Osteocyte (in vitro differentiated cells): ENCODE data around the gene FMNL3. TPM values are rescaled to one million over a fixed set of nuclear protein-coding genes. Genes with fewer than 3 reads are reported as not detected.
A peak's percentile ranks its signal among the peaks of the same experiment; 100 is the strongest.
"Not testable (repeated sequence)": the region's sequence is repeated elsewhere in the genome, so short reads cannot be mapped to it uniquely, and the experiment has no call there.

Experiments used
- DNase-seq: peaks from one replicate; pipeline ENCODE4 v3.0.0; 2021; ENCODE audit warnings: mixed read lengths; ENCODE audit not compliant: unreplicated experiment; ENCODE audit errors: extremely low spot score
- H3K27ac Mint-ChIP-seq: one replicate; pipeline ENCODE4 v1.8.0; 2021; ENCODE audit warnings: mild to moderate bottlenecking, mixed read lengths; ENCODE audit not compliant: unreplicated experiment
- H3K27me3 Mint-ChIP-seq: one replicate; pipeline ENCODE4 v1.8.0; 2021; ENCODE audit warnings: mixed read lengths; ENCODE audit not compliant: unreplicated experiment
- H3K36me3 Mint-ChIP-seq: one replicate; pipeline ENCODE4 v1.8.0; 2021; ENCODE audit warnings: mixed read lengths; ENCODE audit not compliant: unreplicated experiment
- H3K4me1 Mint-ChIP-seq: one replicate; pipeline ENCODE4 v1.8.0; 2021; ENCODE audit warnings: mixed read lengths; ENCODE audit not compliant: unreplicated experiment
- H3K4me3 Mint-ChIP-seq: one replicate; pipeline ENCODE4 v1.8.0; 2021; ENCODE audit warnings: mild to moderate bottlenecking, moderate library complexity, mixed read lengths; ENCODE audit not compliant: unreplicated experiment
- H3K9me3 Mint-ChIP-seq: one replicate; pipeline ENCODE4 v1.8.0; 2021; ENCODE audit warnings: mixed read lengths; ENCODE audit not compliant: unreplicated experiment
- CTCF ChIP-seq: fragments of 200-600 bp; sonication (generic); IDR thresholded peaks from 2 replicates; pipeline ENCODE4 v1.5.0; 2021; ENCODE audit warnings: antibody characterized with exemption, mild to moderate bottlenecking, moderate library complexity
- total RNA-seq: library from RNA; stranded (reverse); gene quantifications from 2 replicates; pipeline ENCODE4 v1.2.1, GENCODE V29; 2021

The FMNL3 gene
- total RNA-seq, 1 donor from 2014 or later: 37.4 TPM

- H3K27ac Mint-ChIP-seq: no peak overlapping the region
- H3K9me3 Mint-ChIP-seq: no peaks in the 10 kb centered on the region
- no peak for DNase-seq
- peaks cover 13% of the 10 kb centered on the region for H3K36me3 Mint-ChIP-seq
- TF ChIP-seq CTCF: no peak
- no peak overlapping the region for H3K4me3 Mint-ChIP-seq
- peaks cover 44% of the 10 kb centered on the region for H3K4me1 Mint-ChIP-seq
- no peaks in the 10 kb centered on the region for H3K27me3 Mint-ChIP-seq
Observed at GRCh38 chr12:49748306-49748705, 41.1 kb upstream of the FMNL3 start.

GRCh38 chr12:49744363-49744885 is 37.2 kb upstream of the FMNL3 start:
- DNase-seq: no peak
- Mint-ChIP-seq H3K9me3 (no peaks in the 10 kb centered on the region), H3K4me1 (peaks cover 44% of the 10 kb centered on the region), H3K36me3 (peaks cover 7% of the 10 kb centered on the region), H3K27ac (peak overlapping the region; percentile 12), H3K27me3 (no peaks in the 10 kb centered on the region), H3K4me3 (no peak overlapping the region)
- TF ChIP-seq CTCF: no peak

GRCh38 chr12:49741882-49742620 is 34.8 kb upstream of the FMNL3 start:
- Mint-ChIP-seq H3K27ac (peak overlapping the region; percentile 98), H3K4me3 (peak overlapping the region; percentile 88), H3K27me3 (peaks cover 3% of the 10 kb centered on the region), H3K4me1 (peaks cover 34% of the 10 kb centered on the region), H3K36me3 (peaks cover 7% of the 10 kb centered on the region), H3K9me3 (no peaks in the 10 kb centered on the region)
- TF ChIP-seq CTCF: no peak
- DNase-seq: peak; percentile 93

- H3K4me1 Mint-ChIP-seq: peaks cover 32% of the 10 kb centered on the region
- peak; percentile 94 for TF ChIP-seq CTCF
- peak within 1 kb of the TSS; percentile 98 for H3K27ac Mint-ChIP-seq
- peak within 1 kb of the TSS; percentile 88 for H3K4me3 Mint-ChIP-seq
- no peaks in the 10 kb centered on the region for H3K9me3 Mint-ChIP-seq
- peaks cover 7% of the 10 kb centered on the region for H3K36me3 Mint-ChIP-seq
- DNase-seq: peak; percentile 100
- peaks cover 8% of the 10 kb centered on the region for H3K27me3 Mint-ChIP-seq
Observed at GRCh38 chr12:49740930-49741881, 34.0 kb upstream of the FMNL3 start, which contains the start of gene TMBIM6. TMBIM6 (plus strand) TSS chr12:49741557; CDS start chr12:49752494, 10,937 bp downstream.

GRCh38 chr12:49740277-49740676 is 33.1 kb upstream of the FMNL3 start:
- not testable (repeated sequence) for H3K9me3 Mint-ChIP-seq, H3K36me3 Mint-ChIP-seq, DNase-seq, H3K27ac Mint-ChIP-seq, H3K4me3 Mint-ChIP-seq
- H3K27me3 Mint-ChIP-seq: peaks cover 11% of the 10 kb centered on the region
- H3K4me1 Mint-ChIP-seq: peaks cover 32% of the 10 kb centered on the region

- H3K27ac Mint-ChIP-seq, H3K9me3 Mint-ChIP-seq, DNase-seq, H3K4me3 Mint-ChIP-seq, H3K36me3 Mint-ChIP-seq: not testable (repeated sequence)
- Mint-ChIP-seq H3K27me3 (peaks cover 17% of the 10 kb centered on the region), H3K4me1 (peaks cover 17% of the 10 kb centered on the region)
Observed at GRCh38 chr12:49738721-49739120, 31.5 kb upstream of the FMNL3 start.

- H3K4me1 Mint-ChIP-seq, DNase-seq, H3K9me3 Mint-ChIP-seq, H3K4me3 Mint-ChIP-seq, H3K27ac Mint-ChIP-seq, H3K36me3 Mint-ChIP-seq: not testable (repeated sequence)
- H3K27me3 Mint-ChIP-seq: peaks cover 32% of the 10 kb centered on the region
Observed at GRCh38 chr12:49734900-49735299, 27.7 kb upstream of the FMNL3 start.
